ENCODE data around the gene CALN1. TPM values are rescaled to one million over a fixed set of nuclear protein-coding genes. Genes with fewer than 3 reads are reported as not detected.

CALN1 gene
- total RNA-seq, 2 experiments from 2014 or later: 0.32 TPM; not detected in 1

GRCh38 chr7:71795410-71795809 lies 616.7 kb downstream of the CALN1 start:
- peaks cover 13% of the 10 kb centered on the region for H3K9me3 Mint-ChIP-seq
- no peak for DNase-seq
- CTCF ChIA-PET: no interaction called here
- no peaks in the 10 kb centered on the region for H3K36me3 Mint-ChIP-seq (ENCODE audit: low read depth)
- no peaks in the 10 kb centered on the region for H3K27me3 Mint-ChIP-seq (ENCODE audit: low read depth)
- H3K4me3 Mint-ChIP-seq: no peak overlapping the region
- H3K4me1 Mint-ChIP-seq (ENCODE audit: low read depth): no peaks in the 10 kb centered on the region
- no peak overlapping the region for H3K27ac Mint-ChIP-seq
- intact Hi-C loops (cut with micrococcal nuclease): no loop called here

GRCh38 chr7:71793251-71793650 lies 618.9 kb downstream of the CALN1 start:
- H3K9me3 Mint-ChIP-seq: peaks cover 11% of the 10 kb centered on the region
- H3K27me3 Mint-ChIP-seq (ENCODE audit: low read depth): no peaks in the 10 kb centered on the region
- intact Hi-C loops (cut with micrococcal nuclease): no loop called here
- H3K4me1 Mint-ChIP-seq (ENCODE audit: low read depth): no peaks in the 10 kb centered on the region
- no peaks in the 10 kb centered on the region for H3K36me3 Mint-ChIP-seq (ENCODE audit: low read depth)
- CTCF ChIA-PET: no interaction called here
- no peak overlapping the region for H3K27ac Mint-ChIP-seq
- no peak overlapping the region for H3K4me3 Mint-ChIP-seq
- DNase-seq: no peak

DNA sequence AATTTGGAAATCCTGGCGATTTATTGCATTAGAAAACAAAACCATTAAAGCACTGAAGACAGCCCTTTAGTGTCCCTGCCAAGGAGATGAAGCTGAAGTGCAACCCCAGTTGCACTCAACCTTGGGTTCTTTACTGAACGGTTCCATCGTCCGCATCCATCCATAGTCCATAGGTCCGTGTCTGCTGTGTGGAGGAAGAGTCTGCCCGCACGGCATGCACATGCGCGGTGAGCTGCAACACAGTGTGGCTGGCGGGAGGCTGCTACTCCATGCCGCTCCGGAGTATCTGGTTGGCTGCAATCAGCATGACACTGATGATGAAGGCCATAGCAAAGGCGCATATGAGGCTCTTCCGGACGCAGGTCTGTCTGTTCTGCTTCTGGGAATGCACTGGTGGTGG lies 624.6 kb downstream of the CALN1 start:
- Mint-ChIP-seq H3K27ac (no peak overlapping the region), H3K36me3 (ENCODE audit: low read depth) (peaks cover 3% of the 10 kb centered on the region), H3K4me3 (no peak overlapping the region), H3K9me3 (peaks cover 22% of the 10 kb centered on the region), H3K4me1 (ENCODE audit: low read depth) (no peaks in the 10 kb centered on the region), H3K27me3 (ENCODE audit: low read depth) (no peaks in the 10 kb centered on the region)
- CTCF ChIA-PET: no interaction called here
- DNase-seq: no peak
- intact Hi-C loops (cut with micrococcal nuclease): no loop called here

DNA sequence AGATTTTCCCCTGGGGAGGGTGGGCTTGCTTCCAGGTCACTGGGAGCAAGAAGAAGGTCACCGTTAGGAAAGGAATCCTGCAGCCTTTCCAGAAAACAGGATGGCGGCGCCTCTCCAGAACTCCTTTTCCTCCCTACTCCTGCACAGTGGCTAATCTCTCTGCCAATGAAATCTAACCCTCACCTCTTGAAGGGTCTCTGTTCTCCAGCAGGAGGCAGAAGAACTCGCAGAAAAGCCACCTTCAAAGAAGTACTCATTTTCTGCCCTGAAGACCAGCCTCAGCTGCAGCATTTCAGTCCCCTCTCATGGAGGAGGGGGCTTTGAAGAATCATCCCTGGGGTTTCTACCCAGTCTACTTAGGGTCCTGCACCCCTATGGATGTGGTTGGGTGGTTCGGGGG lies 626.9 kb downstream of the CALN1 start:
- Mint-ChIP-seq H3K4me1 (ENCODE audit: low read depth) (no peaks in the 10 kb centered on the region), H3K27me3 (ENCODE audit: low read depth) (no peaks in the 10 kb centered on the region), H3K9me3 (peaks cover 17% of the 10 kb centered on the region), H3K4me3 (no peak overlapping the region), H3K27ac (no peak overlapping the region), H3K36me3 (ENCODE audit: low read depth) (peaks cover 3% of the 10 kb centered on the region)
- CTCF ChIA-PET: no interaction called here
- DNase-seq: no peak
- intact Hi-C loops (cut with micrococcal nuclease): no loop called here

GRCh38 chr7:71784781-71785180 lies 627.4 kb downstream of the CALN1 start:
- Mint-ChIP-seq H3K4me3 (no peak overlapping the region), H3K9me3 (peaks cover 17% of the 10 kb centered on the region), H3K36me3 (ENCODE audit: low read depth) (peaks cover 3% of the 10 kb centered on the region), H3K27ac (no peak overlapping the region), H3K4me1 (ENCODE audit: low read depth) (no peaks in the 10 kb centered on the region), H3K27me3 (ENCODE audit: low read depth) (no peaks in the 10 kb centered on the region)
- CTCF ChIA-PET: interaction anchor here (0.6 kb wide), 1 partner anchor 989 kb away, joined by 3 read pairs; no protein-coding TSS in a partner anchor
- DNase-seq: no peak
- intact Hi-C loops (cut with micrococcal nuclease): no loop called here

DNA sequence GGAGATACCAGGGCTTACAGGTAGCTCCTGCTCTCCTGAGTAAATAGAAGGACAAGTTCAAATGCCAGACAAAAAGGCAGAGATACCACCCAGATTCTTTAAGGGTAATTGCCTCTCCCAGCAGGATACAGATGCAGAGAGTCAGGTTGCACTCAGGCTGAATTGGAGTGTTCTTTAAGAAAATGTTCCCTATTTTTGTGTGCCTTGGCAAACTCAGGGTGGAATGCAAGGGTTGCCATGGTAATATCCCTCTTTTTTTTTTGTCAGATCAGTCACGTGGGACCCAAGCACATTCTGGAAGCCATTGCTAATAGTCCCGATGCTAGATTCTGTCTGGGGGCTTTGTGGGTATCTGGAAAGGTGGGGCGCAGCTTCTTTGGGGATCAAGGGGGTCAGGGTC lies 628.0 kb downstream of the CALN1 start:
- no peaks in the 10 kb centered on the region for H3K4me1 Mint-ChIP-seq (ENCODE audit: low read depth)
- H3K27me3 Mint-ChIP-seq (ENCODE audit: low read depth): no peaks in the 10 kb centered on the region
- intact Hi-C loops (cut with micrococcal nuclease): no loop called here
- CTCF ChIA-PET: interaction anchor here (0.6 to 0.7 kb wide), 2 partner anchors 19 to 990 kb away, joined by 3 to 4 read pairs; no protein-coding TSS in a partner anchor
- DNase-seq: no peak
- H3K27ac Mint-ChIP-seq: no peak overlapping the region
- H3K36me3 Mint-ChIP-seq (ENCODE audit: low read depth): peaks cover 3% of the 10 kb centered on the region
- H3K4me3 Mint-ChIP-seq: no peak overlapping the region
- peaks cover 17% of the 10 kb centered on the region for H3K9me3 Mint-ChIP-seq

DNA sequence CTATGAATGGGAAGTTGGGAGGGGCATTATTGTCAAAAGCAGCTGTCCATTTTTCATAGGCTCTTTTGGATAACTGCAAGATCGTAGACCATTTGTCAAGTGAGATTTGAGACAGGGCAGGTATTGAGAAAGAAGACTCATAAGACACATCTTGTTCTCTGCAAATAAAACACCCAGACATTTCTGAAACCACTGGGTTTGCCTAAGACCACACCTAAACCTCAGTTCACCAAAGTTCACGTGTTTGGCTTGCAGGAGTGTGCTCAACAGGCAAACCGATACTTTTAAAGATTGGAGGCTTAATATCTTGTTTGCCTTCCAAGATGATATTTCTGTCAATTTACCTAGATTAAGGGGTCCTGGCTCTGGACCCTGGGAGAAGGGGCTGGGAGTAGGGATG lies 628.4 kb downstream of the CALN1 start:
- no peak for DNase-seq
- Mint-ChIP-seq H3K4me3 (no peak overlapping the region), H3K36me3 (ENCODE audit: low read depth) (peaks cover 3% of the 10 kb centered on the region), H3K27me3 (ENCODE audit: low read depth) (no peaks in the 10 kb centered on the region), H3K4me1 (ENCODE audit: low read depth) (no peaks in the 10 kb centered on the region), H3K9me3 (peaks cover 17% of the 10 kb centered on the region), H3K27ac (no peak overlapping the region)
- CTCF ChIA-PET: interaction anchor here (0.7 kb wide), 1 partner anchor 18 kb away, joined by 4 read pairs; no protein-coding TSS in a partner anchor
- intact Hi-C loops (cut with micrococcal nuclease): no loop called here

GRCh38 chr7:71782051-71782450 lies 630.1 kb downstream of the CALN1 start:
- Mint-ChIP-seq H3K36me3 (ENCODE audit: low read depth) (no peaks in the 10 kb centered on the region), H3K4me1 (ENCODE audit: low read depth) (no peaks in the 10 kb centered on the region), H3K27ac (no peak overlapping the region), H3K27me3 (ENCODE audit: low read depth) (no peaks in the 10 kb centered on the region), H3K9me3 (peaks cover 7% of the 10 kb centered on the region), H3K4me3 (no peak overlapping the region)
- CTCF ChIA-PET: no interaction called here
- no peak for DNase-seq
- intact Hi-C loops (cut with micrococcal nuclease): no loop called here

- Mint-ChIP-seq H3K4me1 (ENCODE audit: low read depth) (no peaks in the 10 kb centered on the region), H3K27ac (no peak overlapping the region), H3K36me3 (ENCODE audit: low read depth) (no peaks in the 10 kb centered on the region), H3K9me3 (peaks cover 4% of the 10 kb centered on the region), H3K4me3 (no peak overlapping the region), H3K27me3 (ENCODE audit: low read depth) (no peaks in the 10 kb centered on the region)
- CTCF ChIA-PET: no interaction called here
- intact Hi-C loops (cut with micrococcal nuclease): no loop called here
- no peak for DNase-seq
Measured at GRCh38 chr7:71780282-71780681, 631.9 kb downstream of the CALN1 start.

DNA sequence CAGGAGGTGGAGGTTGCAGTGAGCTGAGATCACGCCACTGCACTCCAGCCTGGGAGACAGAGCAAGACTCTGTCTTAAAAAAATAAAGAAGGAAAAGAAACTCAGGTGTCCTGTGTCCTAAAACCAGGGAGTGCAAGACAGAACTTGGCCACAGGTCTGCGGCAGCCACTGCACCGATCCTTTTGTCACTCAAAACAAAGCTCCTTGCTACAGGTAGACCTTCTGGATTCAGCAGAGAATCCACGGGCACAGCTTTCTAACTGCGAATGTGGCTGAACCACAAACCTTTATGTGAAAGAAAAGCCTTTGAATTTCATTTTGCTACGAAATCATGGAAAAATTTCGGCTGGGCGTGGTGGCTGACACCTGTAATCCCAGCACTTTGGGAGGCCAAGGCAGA lies 634.9 kb downstream of the CALN1 start:
- Mint-ChIP-seq H3K9me3 (peaks cover 4% of the 10 kb centered on the region), H3K4me1 (ENCODE audit: low read depth) (no peaks in the 10 kb centered on the region), H3K27me3 (ENCODE audit: low read depth) (no peaks in the 10 kb centered on the region), H3K27ac (no peak overlapping the region), H3K36me3 (ENCODE audit: low read depth) (no peaks in the 10 kb centered on the region), H3K4me3 (no peak overlapping the region)
- DNase-seq: no peak
- intact Hi-C loops (cut with micrococcal nuclease): no loop called here
- CTCF ChIA-PET: no interaction called here

DNA sequence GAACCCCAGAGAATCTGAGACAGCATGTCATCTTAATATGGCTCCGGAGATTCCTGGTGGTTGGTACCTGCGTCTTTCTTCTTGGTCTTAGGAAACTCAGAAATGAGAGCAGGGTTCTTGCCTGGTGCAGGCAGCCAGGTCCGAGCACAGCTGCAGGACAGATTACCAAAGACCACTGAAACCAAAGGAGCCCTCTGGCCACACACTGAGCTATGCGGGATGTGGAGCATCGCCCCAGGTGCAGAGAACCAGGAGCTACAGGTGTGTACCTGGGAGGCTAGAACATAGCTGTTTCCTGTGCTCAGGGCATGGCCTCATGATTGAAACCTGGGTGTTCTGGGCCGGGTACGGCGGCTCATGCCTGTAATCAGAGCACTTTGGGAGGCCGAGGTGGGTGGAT lies 635.4 kb downstream of the CALN1 start:
- Mint-ChIP-seq H3K36me3 (ENCODE audit: low read depth) (no peaks in the 10 kb centered on the region), H3K4me1 (ENCODE audit: low read depth) (no peaks in the 10 kb centered on the region), H3K9me3 (no peaks in the 10 kb centered on the region), H3K27me3 (ENCODE audit: low read depth) (no peaks in the 10 kb centered on the region), H3K4me3 (no peak overlapping the region), H3K27ac (no peak overlapping the region)
- intact Hi-C loops (cut with micrococcal nuclease): no loop called here
- DNase-seq: no peak
- CTCF ChIA-PET: no interaction called here

DNA sequence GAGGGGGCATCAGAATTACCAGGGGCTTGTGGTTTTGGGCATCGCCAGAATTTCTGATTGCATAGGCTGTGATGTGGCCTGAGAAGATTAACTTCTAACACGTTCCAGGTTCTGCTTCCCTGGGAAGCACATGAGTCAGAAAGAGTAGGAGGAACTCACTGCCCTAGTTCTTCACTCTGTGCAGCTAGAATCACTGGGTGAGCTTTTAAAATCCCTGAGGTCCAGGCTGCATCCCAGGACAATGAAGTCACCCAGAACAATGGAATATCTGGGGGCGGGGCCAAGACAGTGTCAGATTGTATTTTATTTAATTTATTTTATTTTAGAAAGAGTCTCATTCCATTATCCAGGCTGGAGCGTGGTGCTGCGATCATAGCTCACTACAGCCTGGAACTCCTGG lies 636.5 kb downstream of the CALN1 start:
- no peaks in the 10 kb centered on the region for H3K27me3 Mint-ChIP-seq (ENCODE audit: low read depth)
- intact Hi-C loops (cut with micrococcal nuclease): no loop called here
- H3K27ac Mint-ChIP-seq: no peak overlapping the region
- no peaks in the 10 kb centered on the region for H3K9me3 Mint-ChIP-seq
- no peak for DNase-seq
- CTCF ChIA-PET: no interaction called here
- no peaks in the 10 kb centered on the region for H3K4me1 Mint-ChIP-seq (ENCODE audit: low read depth)
- no peaks in the 10 kb centered on the region for H3K36me3 Mint-ChIP-seq (ENCODE audit: low read depth)
- H3K4me3 Mint-ChIP-seq: no peak overlapping the region

GRCh38 chr7:71772779-71773178 lies 639.4 kb downstream of the CALN1 start:
- intact Hi-C loops (cut with micrococcal nuclease): no loop called here
- H3K36me3 Mint-ChIP-seq (ENCODE audit: low read depth): no peaks in the 10 kb centered on the region
- CTCF ChIA-PET: no interaction called here
- no peak overlapping the region for H3K27ac Mint-ChIP-seq
- no peaks in the 10 kb centered on the region for H3K27me3 Mint-ChIP-seq (ENCODE audit: low read depth)
- no peak for DNase-seq
- peaks cover 2% of the 10 kb centered on the region for H3K9me3 Mint-ChIP-seq
- H3K4me1 Mint-ChIP-seq (ENCODE audit: low read depth): no peaks in the 10 kb centered on the region
- no peak overlapping the region for H3K4me3 Mint-ChIP-seq
